Effector memory CD4-positive, alpha-beta T cell (primary cell): ENCODE measurements around the gene PLXDC2.
"Not testable (repeated sequence)": the region's sequence is repeated elsewhere in the genome, so short reads cannot be mapped to it uniquely, and the experiment has no call there.

Experiments used
- DNase-seq, 3 donors: peaks; one replicate each; pipeline ENCODE4 v3.0.0-alpha.2; 2020
- H3K27ac ChIP-seq: 2 replicates; pipeline ENCODE4 v1.7.0; 2013; ENCODE audit warnings: mild to moderate bottlenecking, low read length, moderate library complexity; ENCODE audit not compliant: insufficient read depth, poor library complexity, severe bottlenecking
- H3K27me3 ChIP-seq: replicated peaks from 2 replicates; pipeline ENCODE4 v1.7.0; 2013; ENCODE audit warnings: mild to moderate bottlenecking, low read length; ENCODE audit not compliant: insufficient read depth, control insufficient read depth, poor library complexity, severe bottlenecking
- H3K36me3 ChIP-seq: 2 replicates; pipeline ENCODE4 v1.7.0; 2013; ENCODE audit warnings: mild to moderate bottlenecking, low read length, moderate library complexity; ENCODE audit not compliant: control insufficient read depth, insufficient read depth
- H3K4me1 ChIP-seq: 2 replicates; pipeline ENCODE4 v1.7.0; 2013; ENCODE audit warnings: low read length, mild to moderate bottlenecking; ENCODE audit not compliant: control insufficient read depth, insufficient read depth, poor library complexity, severe bottlenecking
- H3K4me3 ChIP-seq: 2 replicates; pipeline ENCODE4 v1.7.0; 2013; ENCODE audit warnings: low read length, low read depth, mild to moderate bottlenecking; ENCODE audit not compliant: insufficient read depth, poor library complexity, severe bottlenecking
- H3K9me3 ChIP-seq: 2 replicates; pipeline ENCODE4 v1.7.0; 2013; ENCODE audit warnings: mild to moderate bottlenecking, low read length, moderate library complexity; ENCODE audit not compliant: control insufficient read depth
- total RNA-seq, 3 donors: gene quantifications; one replicate each; lab custom pipeline; 2026; lab: John Stamatoyannopoulos, UW

PLXDC2 gene
- 0 to 3.7 (median 0.09) reads per million in 3 donors for total RNA-seq

DNA sequence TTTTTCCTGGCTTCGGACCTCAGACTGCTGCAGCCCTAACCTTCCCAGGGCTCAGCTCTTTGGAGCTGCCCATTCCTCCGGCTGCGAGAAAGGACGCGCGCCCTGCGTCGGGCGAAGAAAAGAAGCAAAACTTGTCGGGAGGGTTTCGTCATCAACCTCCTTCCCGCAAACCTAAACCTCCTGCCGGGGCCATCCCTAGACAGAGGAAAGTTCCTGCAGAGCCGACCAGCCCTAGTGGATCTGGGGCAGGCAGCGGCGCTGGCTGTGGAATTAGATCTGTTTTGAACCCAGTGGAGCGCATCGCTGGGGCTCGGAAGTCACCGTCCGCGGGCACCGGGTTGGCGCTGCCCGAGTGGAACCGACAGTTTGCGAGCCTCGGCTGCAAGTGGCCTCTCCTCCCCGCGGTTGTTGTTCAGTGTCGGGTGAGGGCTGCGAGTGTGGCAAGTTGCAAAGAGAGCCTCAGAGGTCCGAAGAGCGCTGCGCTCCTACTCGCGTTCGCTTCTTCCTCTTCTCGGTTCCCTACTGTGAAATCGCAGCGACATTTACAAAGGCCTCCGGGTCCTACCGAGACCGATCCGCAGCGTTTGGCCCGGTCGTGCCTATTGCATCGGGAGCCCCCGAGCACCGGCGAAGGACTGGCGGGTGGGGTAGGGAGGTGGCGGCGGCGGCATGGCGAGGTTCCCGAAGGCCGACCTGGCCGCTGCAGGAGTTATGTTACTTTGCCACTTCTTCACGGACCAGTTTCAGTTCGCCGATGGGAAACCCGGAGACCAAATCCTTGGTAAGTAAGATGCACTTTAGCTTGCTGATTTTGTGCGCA is at the start of gene PLXDC2:
Gene PLXDC2 (plus strand): TSS at position 22 of the 820 bp plus-strand sequence.
- Histone ChIP-seq H3K4me1 (no peaks in the 10 kb centered on the region), H3K27ac (no peak within 1 kb of the TSS), H3K36me3 (no peaks in the 10 kb centered on the region), H3K4me3 (no peak within 1 kb of the TSS), H3K9me3 (no peaks in the 10 kb centered on the region), H3K27me3 (peaks cover 18% of the 10 kb centered on the region)
- DNase-seq: no peak

DNA sequence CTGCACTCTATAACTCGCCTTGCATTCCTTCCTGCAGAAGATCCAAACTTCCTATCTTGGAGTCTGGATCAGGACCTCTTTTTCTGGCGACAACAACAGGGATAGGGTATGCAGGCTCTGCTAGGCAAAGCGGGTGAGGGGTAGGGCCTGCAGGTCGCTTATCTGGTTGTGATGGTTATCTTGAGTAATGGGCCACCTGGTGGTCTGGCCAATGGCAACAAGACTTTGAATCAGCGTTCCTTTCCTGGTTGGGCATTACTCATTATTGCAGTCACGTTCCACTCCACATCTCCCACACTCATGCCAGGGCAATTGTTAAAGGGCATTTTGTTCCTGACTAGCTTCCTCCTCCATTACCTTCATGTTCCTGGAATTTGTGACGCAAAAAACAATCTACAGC is 48.4 kb upstream of the PLXDC2 start:
- no peaks in the 10 kb centered on the region for H3K27me3 ChIP-seq
- H3K36me3 ChIP-seq: no peaks in the 10 kb centered on the region
- H3K9me3 ChIP-seq: no peaks in the 10 kb centered on the region
- no peak overlapping the region for H3K27ac ChIP-seq
- no peaks in the 10 kb centered on the region for H3K4me1 ChIP-seq
- H3K4me3 ChIP-seq: no peak overlapping the region
- DNase-seq: no peak

DNA sequence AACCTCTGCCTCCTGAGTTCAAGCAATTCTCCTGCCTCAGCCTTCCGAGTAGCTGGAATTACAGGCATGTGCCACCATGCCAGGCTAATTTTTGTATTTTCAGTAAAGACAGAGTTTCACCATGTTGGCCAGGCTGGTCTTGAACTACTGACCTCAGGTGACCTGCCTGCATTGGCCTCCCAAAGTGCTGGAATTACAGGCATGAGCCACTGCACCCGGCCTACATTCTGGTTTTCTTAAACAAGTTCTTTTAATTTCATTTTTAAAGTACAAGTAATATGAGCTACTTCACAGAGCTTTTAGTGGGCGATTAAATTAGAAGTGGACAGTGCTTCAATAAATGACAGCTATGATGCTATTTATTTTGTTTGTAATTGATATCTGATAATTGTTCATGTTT is 46.4 kb upstream of the PLXDC2 start:
- not testable (repeated sequence) for H3K27ac ChIP-seq, H3K4me1 ChIP-seq, H3K36me3 ChIP-seq, DNase-seq, H3K9me3 ChIP-seq, H3K4me3 ChIP-seq, H3K27me3 ChIP-seq

DNA sequence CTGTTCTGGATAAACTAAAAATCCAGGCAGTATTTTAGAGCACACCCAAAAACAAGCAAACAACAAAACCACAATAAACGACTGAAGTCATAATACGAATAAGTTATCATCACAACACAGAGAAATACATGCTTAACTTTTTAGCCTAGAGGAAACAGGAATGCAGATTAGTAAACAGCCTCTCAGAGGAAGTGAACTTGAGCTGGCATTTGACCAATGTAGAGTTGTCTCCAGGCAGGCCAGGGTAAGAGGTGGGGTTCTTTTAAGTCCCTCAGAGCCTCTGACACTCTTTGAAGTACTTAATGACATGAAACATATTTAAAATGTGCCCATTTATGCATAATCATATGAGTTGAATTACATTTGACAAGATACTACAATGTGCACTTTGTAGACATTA is 43.3 kb upstream of the PLXDC2 start:
- Histone ChIP-seq H3K27ac (no peak overlapping the region), H3K36me3 (no peaks in the 10 kb centered on the region)

DNA sequence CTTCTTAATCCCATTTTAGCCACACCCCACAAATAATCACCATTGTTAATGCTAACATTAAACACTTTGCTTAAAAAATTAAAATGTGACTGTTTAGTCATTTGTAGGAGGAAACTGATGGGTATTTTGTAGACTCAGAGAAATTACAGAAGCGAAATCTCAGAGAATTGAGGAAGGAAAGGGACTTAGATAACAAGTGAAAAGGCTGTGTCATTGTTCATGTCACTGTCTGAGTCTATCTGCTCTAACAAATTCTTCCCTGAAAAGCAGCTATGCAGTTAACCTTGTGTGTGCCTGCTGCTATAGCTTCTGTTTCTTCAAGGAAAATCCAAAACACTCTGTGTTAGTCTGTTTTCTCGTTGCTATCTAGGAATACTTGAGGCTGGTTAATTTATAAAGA is 40.9 kb upstream of the PLXDC2 start:
- no peak overlapping the region for H3K27ac ChIP-seq
- H3K27me3 ChIP-seq: no peaks in the 10 kb centered on the region
- no peaks in the 10 kb centered on the region for H3K36me3 ChIP-seq
- H3K4me3 ChIP-seq: no peak overlapping the region
- no peaks in the 10 kb centered on the region for H3K4me1 ChIP-seq
- DNase-seq: no peak
- no peaks in the 10 kb centered on the region for H3K9me3 ChIP-seq

More for the DNA sequence above, 43.3 kb upstream of the PLXDC2 start:
- Histone ChIP-seq H3K27me3 (no peaks in the 10 kb centered on the region), H3K4me1 (no peaks in the 10 kb centered on the region), H3K4me3 (no peak overlapping the region), H3K9me3 (no peaks in the 10 kb centered on the region)
- DNase-seq: no peak

DNA sequence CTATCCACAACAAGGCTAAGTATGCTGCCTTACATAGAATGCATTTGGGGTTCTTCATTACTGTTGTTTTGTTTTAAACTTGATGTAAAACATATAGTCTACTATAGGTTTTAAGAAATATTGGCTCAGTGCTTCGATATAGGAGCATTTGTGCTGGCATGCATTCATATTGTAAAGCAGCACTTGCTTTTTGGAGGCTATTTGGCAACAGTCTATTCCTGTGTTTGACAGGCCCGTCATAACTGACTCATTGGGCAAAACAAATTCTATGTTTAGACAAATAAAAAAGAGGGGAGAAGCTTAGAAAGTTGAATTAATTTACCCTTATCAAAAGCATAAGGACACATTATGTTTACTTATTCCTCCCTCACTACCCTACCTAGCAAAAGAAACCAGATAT is 38.4 kb upstream of the PLXDC2 start:
- Histone ChIP-seq H3K36me3 (no peaks in the 10 kb centered on the region), H3K27ac (no peak overlapping the region), H3K27me3 (no peaks in the 10 kb centered on the region), H3K9me3 (no peaks in the 10 kb centered on the region), H3K4me3 (no peak overlapping the region), H3K4me1 (no peaks in the 10 kb centered on the region)
- DNase-seq: no peak

DNA sequence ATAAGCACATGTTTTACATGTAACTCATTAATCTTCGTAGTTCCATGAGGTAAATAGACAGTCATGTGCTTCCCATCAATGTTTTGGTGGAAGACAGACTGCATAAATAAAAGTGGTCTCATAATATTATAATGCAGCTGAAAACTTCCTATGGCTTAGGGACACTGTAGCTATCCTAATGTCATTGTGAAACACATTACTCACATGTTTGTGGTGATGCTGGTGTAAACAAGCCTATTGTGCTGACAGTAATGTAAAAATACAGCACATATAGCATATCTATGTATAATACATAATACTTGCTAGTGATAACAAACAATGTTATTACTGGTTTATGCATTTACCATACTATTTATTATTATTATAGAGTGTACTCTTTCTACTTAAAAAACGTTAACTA is 37.2 kb upstream of the PLXDC2 start:
- no peak overlapping the region for H3K4me3 ChIP-seq

DNA sequence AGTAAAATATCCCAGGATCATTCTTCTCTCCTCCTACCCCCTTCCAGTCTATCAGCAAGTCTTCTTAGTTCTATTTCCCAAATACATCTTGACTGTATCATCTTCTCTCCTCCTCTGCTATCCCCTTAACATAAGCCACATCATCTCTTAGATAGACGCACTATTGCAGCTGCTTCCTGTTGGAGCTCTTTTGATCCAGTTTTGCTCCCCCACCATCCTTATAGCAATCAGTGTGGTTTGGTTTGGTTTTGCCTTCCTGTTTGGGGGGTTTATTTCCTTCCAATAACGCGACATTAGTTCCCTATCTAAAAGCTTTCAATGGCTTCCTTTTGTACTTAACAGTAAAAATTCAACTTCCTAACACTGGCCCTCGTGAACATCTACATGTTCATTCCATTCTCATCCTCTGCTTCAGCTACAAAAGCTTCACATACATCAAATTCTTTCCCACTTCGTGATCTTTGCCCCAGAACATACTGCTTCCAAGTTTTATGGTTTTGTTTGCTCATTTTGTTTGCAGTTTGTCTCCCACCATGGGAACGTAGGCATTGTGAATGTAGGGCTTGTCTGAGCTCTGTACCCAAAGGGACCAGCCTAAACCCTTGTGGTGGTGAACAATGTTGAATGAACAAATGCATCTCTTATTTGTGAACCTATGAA is 33.7 kb upstream of the PLXDC2 start:
- no peak for DNase-seq
- no peak overlapping the region for H3K4me3 ChIP-seq
- no peaks in the 10 kb centered on the region for H3K9me3 ChIP-seq
- no peaks in the 10 kb centered on the region for H3K36me3 ChIP-seq
- no peaks in the 10 kb centered on the region for H3K4me1 ChIP-seq
- no peak overlapping the region for H3K27ac ChIP-seq
- no peaks in the 10 kb centered on the region for H3K27me3 ChIP-seq

More for the DNA sequence above, 37.2 kb upstream of the PLXDC2 start:
- Histone ChIP-seq H3K27ac (no peak overlapping the region), H3K36me3 (no peaks in the 10 kb centered on the region), H3K9me3 (no peaks in the 10 kb centered on the region), H3K27me3 (no peaks in the 10 kb centered on the region), H3K4me1 (no peaks in the 10 kb centered on the region)
- no peak for DNase-seq

DNA sequence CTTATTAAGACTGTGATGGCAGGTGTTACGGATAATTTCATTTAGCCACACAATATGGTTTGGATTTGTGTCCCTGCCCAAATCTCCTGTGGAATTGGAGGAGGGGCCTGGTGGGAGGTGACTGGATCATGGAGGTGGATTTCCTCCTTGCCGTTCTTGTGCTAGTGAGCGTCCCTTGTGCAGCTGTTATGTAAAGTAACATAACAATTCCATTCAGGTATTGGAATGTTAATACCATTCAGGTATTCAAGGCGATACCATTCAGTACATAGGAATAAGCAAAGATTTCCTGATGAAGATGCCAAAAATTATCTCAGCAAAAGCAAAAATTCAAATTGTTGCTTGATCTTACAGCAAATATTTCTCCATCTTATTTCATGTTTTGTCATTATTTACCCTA is 32.5 kb upstream of the PLXDC2 start:
- no peaks in the 10 kb centered on the region for H3K36me3 ChIP-seq
- no peak for DNase-seq
- no peak overlapping the region for H3K4me3 ChIP-seq
- no peak overlapping the region for H3K27ac ChIP-seq
- no peaks in the 10 kb centered on the region for H3K9me3 ChIP-seq
- no peaks in the 10 kb centered on the region for H3K4me1 ChIP-seq
- no peaks in the 10 kb centered on the region for H3K27me3 ChIP-seq

DNA sequence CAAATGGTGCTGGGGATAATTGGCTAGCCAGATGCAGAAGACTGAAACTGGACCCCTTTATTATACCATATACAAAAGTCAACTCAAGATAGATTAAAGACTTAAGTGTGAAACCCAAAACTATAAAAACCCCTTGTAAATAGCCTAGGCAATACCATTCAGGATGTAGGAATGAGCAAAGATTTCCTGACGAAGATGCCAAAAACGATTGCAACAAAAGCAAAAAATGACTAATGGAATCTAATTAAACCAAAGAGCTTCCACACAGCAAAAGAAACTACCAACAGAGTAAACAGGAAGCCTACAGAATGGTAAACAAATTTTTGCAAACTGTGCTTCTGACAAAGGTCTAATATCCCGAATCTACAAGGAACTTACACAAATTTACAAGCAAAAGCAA is 30.9 kb upstream of the PLXDC2 start:
- no peak for DNase-seq
- Histone ChIP-seq H3K4me3 (no peak overlapping the region), H3K9me3 (no peaks in the 10 kb centered on the region), H3K36me3 (no peaks in the 10 kb centered on the region), H3K27me3 (no peaks in the 10 kb centered on the region), H3K27ac (no peak overlapping the region), H3K4me1 (no peaks in the 10 kb centered on the region)
